NB4 (cell line): ENCODE measurements around the gene STK32C.

Experiments
- DNase-seq: peaks from one replicate; pipeline ENCODE4 v3.0.0; 2010; ENCODE audit warnings: low read depth
- H3K4me3 ChIP-seq: one replicate; pipeline ENCODE4 v1.5.1; 2011; ENCODE audit warnings: mild to moderate bottlenecking, low read depth, low read length, moderate library complexity
- CTCF ChIP-seq: IDR thresholded peaks from one replicate; pipeline ENCODE4 v1.5.1; 2012; ENCODE audit warnings: low read depth, low read length
- MAX ChIP-seq: IDR thresholded peaks from 2 replicates; pipeline ENCODE4 v1.6.1; 2011; ENCODE audit warnings: low read depth, low read length
- MYC ChIP-seq: IDR thresholded peaks from 2 replicates; pipeline ENCODE4 v1.6.1; 2011; ENCODE audit warnings: low read depth, low read length
- POLR2A ChIP-seq: IDR thresholded peaks from 2 replicates; pipeline ENCODE4 v1.6.1; 2011; ENCODE audit warnings: mild to moderate bottlenecking; ENCODE audit not compliant: insufficient read length; ENCODE audit errors: extremely low read depth

Gene STK32C

GRCh38 chr10:132202070-132202970 lies 105.4 kb downstream of the STK32C start:
- TF ChIP-seq MYC, result no peak
- no peak for TF ChIP-seq POLR2A
- TF ChIP-seq CTCF, result no peak
- no peak for TF ChIP-seq MAX
- no peak for DNase-seq
- no peak overlapping the region for H3K4me3 ChIP-seq

- no peak for DNase-seq
- TF ChIP-seq MAX, result no peak
- TF ChIP-seq POLR2A, result no peak
- TF ChIP-seq MYC, result no peak
- no peak for TF ChIP-seq CTCF
These were observed 106.4 kb downstream of the STK32C start for GRCh38 chr10:132201111-132201969.

GRCh38 chr10:132200344-132201110 lies 107.2 kb downstream of the STK32C start:
- DNase-seq, result no peak
- TF ChIP-seq MAX (no peak), CTCF (no peak), MYC (no peak), POLR2A (no peak)
- no peak overlapping the region for H3K4me3 ChIP-seq

More at GRCh38 chr10:132201111-132201969, 106.4 kb downstream of the STK32C start:
- no peak overlapping the region for H3K4me3 ChIP-seq

GRCh38 chr10:132199854-132200311 lies 107.9 kb downstream of the STK32C start:
- DNase-seq, result no peak
- H3K4me3 ChIP-seq, result no peak overlapping the region
- no peak for TF ChIP-seq MYC
- TF ChIP-seq CTCF, result no peak
- TF ChIP-seq MAX, result no peak
- TF ChIP-seq POLR2A, result no peak

- TF ChIP-seq POLR2A, result no peak
- TF ChIP-seq MYC, result no peak
- no peak for TF ChIP-seq MAX
- TF ChIP-seq CTCF, result no peak
- no peak for DNase-seq
- H3K4me3 ChIP-seq, result no peak overlapping the region
These were observed 108.4 kb downstream of the STK32C start for GRCh38 chr10:132199268-132199853.
